ENCODE results near the gene ZAP70.

- TF ChIP-seq CTCF (IDR thresholded peaks at IDR 0.05) = no peak
- TF ChIP-seq EP300 (IDR thresholded peaks at IDR 0.05) = no peak
- no peak for TF ChIP-seq POLR2A (IDR thresholded peaks at IDR 0.05)
Measured at GRCh38 chr2:97663626-97663961, 49.8 kb upstream of the ZAP70 start.
